AG04450 (cell line): Measurements from ENCODE around the gene TULP1. TPM values are rescaled to one million over a fixed set of nuclear protein-coding genes. Genes with fewer than 3 reads are reported as not detected.
A peak's percentile ranks its signal among the peaks of the same experiment; 100 is the strongest.

Experiments
- CTCF ChIA-PET: fragments of 300-600, 350-600 bp; formaldehyde crosslinking; extraction: SDS; loops from one replicate; lab custom pipeline; 2022; ENCODE audit warnings: antibody characterized with exemption, inconsistent platforms; lab: Charles Lee
- POLR2A ChIA-PET: fragments of 350-600 bp; formaldehyde crosslinking; extraction: SDS; loops from one replicate; lab custom pipeline; 2021; ENCODE audit warnings: antibody characterized with exemption, inconsistent platforms; lab: Yijun Ruan, JAX
- DNase-seq: peaks from one replicate; pipeline ENCODE4 v3.0.0-alpha.2; 2011; ENCODE audit warnings: low read depth, low spot score
- H3K27ac ChIP-seq: one replicate; pipeline ENCODE4 v1.5.1; 2012; ENCODE audit warnings: low read depth, low read length, control low read depth
- H3K27me3 ChIP-seq: one replicate; pipeline ENCODE4 v1.6.0; 2012; ENCODE audit warnings: low read length; ENCODE audit not compliant: control insufficient read depth, insufficient read depth
- H3K4me3 ChIP-seq: 2 replicates; pipeline ENCODE4 v1.5.1; 2011; ENCODE audit warnings: mild to moderate bottlenecking, low read depth, low read length, control low read depth
- H3K9me3 ChIP-seq: 2 replicates; pipeline ENCODE4 v1.5.1; 2012; ENCODE audit warnings: low read length; ENCODE audit not compliant: control insufficient read depth, insufficient read depth
- polyA plus RNA-seq: library from polyadenylated mRNA; depleted of rRNA; stranded (reverse); fragments of >200 nt; gene quantifications from 2 replicates; pipeline ENCODE4 v1.2.3, GENCODE V29; 2011
- TF ChIP-seq, protein P1 (sequence below): IDR thresholded peaks from 2 replicates; pipeline ENCODE4 v1.5.1; 2011; ENCODE audit warnings: low read depth, low read length, control low read depth, inconsistent platforms

The TULP1 gene
- polyA plus RNA-seq, 1 experiment, result not detected

DNA sequence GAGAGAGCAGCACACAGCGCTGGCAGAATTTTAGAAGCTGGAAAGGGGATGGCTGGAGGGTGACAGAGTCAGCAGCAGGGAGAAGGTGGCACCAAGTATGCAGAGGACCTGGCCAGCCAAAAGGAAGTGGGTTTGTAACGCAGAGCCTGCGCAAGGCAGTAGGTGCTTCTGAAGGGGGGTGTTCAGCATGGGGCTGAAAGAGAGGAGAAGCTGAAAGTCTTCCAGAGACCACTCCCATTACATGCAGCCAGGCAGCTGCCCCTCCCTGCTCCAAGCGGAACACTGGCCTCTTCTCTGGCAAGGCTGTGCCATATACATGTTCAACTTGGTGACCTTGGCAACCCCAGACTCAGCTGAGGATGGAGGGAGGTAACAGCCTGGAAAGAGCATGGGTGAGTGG is 42.1 kb upstream of the TULP1 start:
- CTCF ChIA-PET, result no interaction called here
- TF ChIP-seq, protein P1, sequence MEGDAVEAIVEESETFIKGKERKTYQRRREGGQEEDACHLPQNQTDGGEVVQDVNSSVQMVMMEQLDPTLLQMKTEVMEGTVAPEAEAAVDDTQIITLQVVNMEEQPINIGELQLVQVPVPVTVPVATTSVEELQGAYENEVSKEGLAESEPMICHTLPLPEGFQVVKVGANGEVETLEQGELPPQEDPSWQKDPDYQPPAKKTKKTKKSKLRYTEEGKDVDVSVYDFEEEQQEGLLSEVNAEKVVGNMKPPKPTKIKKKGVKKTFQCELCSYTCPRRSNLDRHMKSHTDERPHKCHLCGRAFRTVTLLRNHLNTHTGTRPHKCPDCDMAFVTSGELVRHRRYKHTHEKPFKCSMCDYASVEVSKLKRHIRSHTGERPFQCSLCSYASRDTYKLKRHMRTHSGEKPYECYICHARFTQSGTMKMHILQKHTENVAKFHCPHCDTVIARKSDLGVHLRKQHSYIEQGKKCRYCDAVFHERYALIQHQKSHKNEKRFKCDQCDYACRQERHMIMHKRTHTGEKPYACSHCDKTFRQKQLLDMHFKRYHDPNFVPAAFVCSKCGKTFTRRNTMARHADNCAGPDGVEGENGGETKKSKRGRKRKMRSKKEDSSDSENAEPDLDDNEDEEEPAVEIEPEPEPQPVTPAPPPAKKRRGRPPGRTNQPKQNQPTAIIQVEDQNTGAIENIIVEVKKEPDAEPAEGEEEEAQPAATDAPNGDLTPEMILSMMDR, result no peak

DNA sequence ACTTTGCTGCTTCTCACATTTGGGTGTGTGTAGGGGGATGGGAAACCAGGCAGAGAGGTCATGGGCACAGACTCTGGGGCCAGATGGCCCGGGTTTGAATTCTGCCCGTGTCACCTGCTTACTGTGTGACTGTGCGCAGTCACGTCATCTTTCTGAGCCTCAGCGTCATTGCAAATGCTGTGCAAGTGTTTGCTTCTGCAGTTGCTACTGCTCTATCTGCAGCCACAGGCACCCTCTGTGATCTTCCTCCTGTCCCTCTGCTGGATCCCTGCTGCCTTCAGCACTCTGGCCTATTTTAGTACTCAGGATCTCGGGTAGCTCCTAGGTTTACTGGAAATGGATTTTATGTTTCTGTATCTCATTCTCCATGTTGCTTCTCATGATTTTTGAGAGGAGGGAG is 40.6 kb upstream of the TULP1 start:
- H3K4me3 ChIP-seq, result no peak overlapping the region
- CTCF ChIA-PET, result interaction anchor here (0.7 to 1.5 kb wide), 4 partner anchors 15 to 34 kb away, joined by 3 read pairs; no protein-coding TSS in a partner anchor

More for the DNA sequence above, 42.1 kb upstream of the TULP1 start:
- DNase-seq, result no peak
- Histone ChIP-seq H3K4me3 (no peak overlapping the region), H3K27me3 (peaks cover 13% of the 10 kb centered on the region), H3K9me3 (peaks cover 8% of the 10 kb centered on the region; the same call in 1 of the 2 replicates), H3K27ac (no peak overlapping the region)
- POLR2A ChIA-PET, result no interaction called here

DNA sequence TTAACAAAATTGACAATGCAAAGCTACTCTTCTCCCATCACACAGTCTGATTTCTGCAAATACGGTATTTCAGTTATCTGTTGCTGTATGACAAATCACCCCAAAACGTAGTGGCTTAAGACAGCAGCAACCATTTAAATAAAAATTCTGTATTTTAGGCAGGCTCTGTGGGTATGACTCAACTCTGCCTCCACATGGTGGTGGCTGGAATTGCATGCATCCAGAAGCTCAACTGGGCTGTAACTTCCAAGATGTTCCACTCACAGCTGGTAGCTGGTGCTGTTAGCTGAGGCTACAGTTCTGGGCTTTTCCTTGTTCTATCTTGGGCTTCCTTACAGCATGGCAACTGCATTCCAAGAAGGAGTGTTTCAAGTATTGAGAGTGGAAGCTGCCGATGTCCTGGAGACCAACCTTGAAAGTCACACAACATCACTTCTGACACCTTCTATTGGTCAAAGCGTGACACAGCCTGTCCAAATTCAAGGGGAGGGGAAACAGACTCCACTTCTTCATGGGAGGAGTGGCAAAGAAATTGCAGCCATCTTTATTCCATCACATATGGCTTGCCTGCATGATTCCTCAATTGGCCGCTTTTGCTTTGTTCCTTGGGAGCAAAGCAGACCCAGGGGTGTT is 39.7 kb upstream of the TULP1 start:
- TF ChIP-seq, protein P1, result peak; percentile 80
- ChIA-PET CTCF (interaction anchor here (0.6 to 1.5 kb wide), 16 partner anchors 9 to 195 kb away, joined by 3 to 8 read pairs (median 3); no protein-coding TSS in a partner anchor), POLR2A (no interaction called here)
- H3K27me3 ChIP-seq, result peaks cover 8% of the 10 kb centered on the region
- no peak overlapping the region for H3K27ac ChIP-seq
- peaks cover 8% of the 10 kb centered on the region; the same call in 1 of the 2 replicates for H3K9me3 ChIP-seq
- DNase-seq, result no peak
- H3K4me3 ChIP-seq, result no peak overlapping the region

More for the DNA sequence above, 40.6 kb upstream of the TULP1 start:
- Histone ChIP-seq H3K27me3 (peaks cover 9% of the 10 kb centered on the region), H3K27ac (no peak overlapping the region), H3K9me3 (peaks cover 8% of the 10 kb centered on the region; the same call in 1 of the 2 replicates)
- TF ChIP-seq, protein P1, result no peak
- no peak for DNase-seq
- POLR2A ChIA-PET, result no interaction called here

DNA sequence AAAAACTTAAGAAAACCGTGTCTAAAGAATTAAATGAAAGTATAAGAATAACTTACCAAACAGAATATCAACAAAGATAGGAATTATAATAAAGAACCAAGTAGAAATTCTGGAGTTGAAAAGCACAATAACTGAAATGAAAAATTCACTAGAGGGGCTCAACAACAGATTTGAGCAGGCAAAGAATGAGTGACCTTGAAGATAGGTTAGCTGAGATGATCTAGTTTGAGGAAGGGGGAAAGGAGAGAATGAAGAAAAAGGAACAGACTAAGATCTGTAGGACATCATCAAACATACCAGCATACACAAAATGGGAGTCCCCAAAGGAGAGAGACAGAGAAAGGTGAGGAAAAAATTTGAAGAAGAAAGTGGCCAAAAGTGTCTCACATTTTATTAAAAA is 37.7 kb upstream of the TULP1 start:
- no peak overlapping the region for H3K4me3 ChIP-seq
- ChIA-PET CTCF (interaction anchor here (0.9 kb wide), 1 partner anchor 28 kb away, joined by 4 read pairs; no protein-coding TSS in a partner anchor), POLR2A (no interaction called here)
- H3K9me3 ChIP-seq, result peaks cover 8% of the 10 kb centered on the region; the same call in 1 of the 2 replicates
- TF ChIP-seq, protein P1, result no peak
- DNase-seq, result no peak
- no peak overlapping the region for H3K27ac ChIP-seq
- H3K27me3 ChIP-seq, result peaks cover 6% of the 10 kb centered on the region

DNA sequence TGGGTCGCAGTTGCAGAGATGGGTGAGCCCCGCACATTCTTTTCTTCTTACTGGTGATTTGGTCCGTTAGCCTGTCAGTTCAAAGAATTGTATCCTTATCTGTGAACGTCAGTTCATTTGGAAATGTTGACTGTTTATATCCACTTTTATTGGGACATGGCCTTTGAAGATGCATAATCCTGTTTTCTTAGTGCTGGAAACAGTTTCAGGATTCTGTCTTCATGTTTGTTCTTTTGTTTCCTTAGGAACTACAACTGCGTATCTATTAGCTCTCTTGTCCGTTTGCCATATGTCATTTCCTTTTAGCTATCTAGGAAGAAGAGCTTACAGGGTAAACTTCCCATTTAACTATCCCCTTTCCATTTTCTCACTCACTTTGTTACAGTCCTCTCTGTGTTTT is 35.0 kb upstream of the TULP1 start:
- DNase-seq, result no peak
- TF ChIP-seq, protein P1, result no peak
- Histone ChIP-seq H3K4me3 (no peak overlapping the region), H3K27ac (no peak overlapping the region), H3K9me3 (peaks cover 8% of the 10 kb centered on the region; the same call in 1 of the 2 replicates), H3K27me3 (peaks cover 3% of the 10 kb centered on the region)
- POLR2A ChIA-PET, result no interaction called here
- CTCF ChIA-PET, result interaction anchor here (1.3 kb wide), 1 partner anchor 25 kb away, joined by 9 read pairs; no protein-coding TSS in a partner anchor
